T-helper 17 cell (primary cell): ENCODE results near the gene DNAJC25. TPM values are rescaled to one million over a fixed set of nuclear protein-coding genes. Genes with fewer than 3 reads are reported as not detected.
A peak's percentile ranks its signal among the peaks of the same experiment; 100 is the strongest.
"Not testable (repeated sequence)": the region's sequence is repeated elsewhere in the genome, so short reads cannot be mapped to it uniquely, and the experiment has no call there.

Experiments used
- ATAC-seq: fragments of 150-1000 bp; cut with Tn5 transposase; 2 replicates; pipeline ENCODE4 v1.10.0; 2021; ENCODE audit warnings: mild to moderate bottlenecking, moderate library complexity
- DNase-seq, 3 donors: peaks; one replicate each; pipeline versions ENCODE4 v3.0.0 to v3.0.0-alpha.2; 2020 to 2021
- H3K9me3 ChIP-seq: one replicate; pipeline ENCODE4 v1.7.0; 2013; ENCODE audit warnings: low read length, mild to moderate bottlenecking; ENCODE audit not compliant: control insufficient read depth, poor library complexity, severe bottlenecking
- H3K27ac Mint-ChIP-seq: one replicate; pipeline ENCODE4 v1.8.0; 2022; ENCODE audit warnings: mild to moderate bottlenecking, moderate library complexity, mixed read lengths
- H3K27me3 Mint-ChIP-seq: one replicate; pipeline ENCODE4 v1.8.0; 2022; ENCODE audit warnings: mixed read lengths
- H3K36me3 Mint-ChIP-seq: one replicate; pipeline ENCODE4 v1.8.0; 2022; ENCODE audit warnings: low read depth, mixed read lengths
- H3K4me1 Mint-ChIP-seq: one replicate; pipeline ENCODE4 v1.8.0; 2022; ENCODE audit warnings: mild to moderate bottlenecking, mixed read lengths
- H3K4me3 Mint-ChIP-seq: one replicate; pipeline ENCODE4 v1.8.0; 2022; ENCODE audit warnings: mild to moderate bottlenecking, moderate library complexity, mixed read lengths
- total RNA-seq, 4 donors: library from RNA in 2 of 4; stranded (reverse) in 2 of 4; gene quantifications; one replicate each; pipeline ENCODE4 v1.2.3 and lab custom pipeline; 2022 to 2026

The DNAJC25 gene
- total RNA-seq, 2 donors from 2014 or later: 3.6 to 4.4 TPM

DNA sequence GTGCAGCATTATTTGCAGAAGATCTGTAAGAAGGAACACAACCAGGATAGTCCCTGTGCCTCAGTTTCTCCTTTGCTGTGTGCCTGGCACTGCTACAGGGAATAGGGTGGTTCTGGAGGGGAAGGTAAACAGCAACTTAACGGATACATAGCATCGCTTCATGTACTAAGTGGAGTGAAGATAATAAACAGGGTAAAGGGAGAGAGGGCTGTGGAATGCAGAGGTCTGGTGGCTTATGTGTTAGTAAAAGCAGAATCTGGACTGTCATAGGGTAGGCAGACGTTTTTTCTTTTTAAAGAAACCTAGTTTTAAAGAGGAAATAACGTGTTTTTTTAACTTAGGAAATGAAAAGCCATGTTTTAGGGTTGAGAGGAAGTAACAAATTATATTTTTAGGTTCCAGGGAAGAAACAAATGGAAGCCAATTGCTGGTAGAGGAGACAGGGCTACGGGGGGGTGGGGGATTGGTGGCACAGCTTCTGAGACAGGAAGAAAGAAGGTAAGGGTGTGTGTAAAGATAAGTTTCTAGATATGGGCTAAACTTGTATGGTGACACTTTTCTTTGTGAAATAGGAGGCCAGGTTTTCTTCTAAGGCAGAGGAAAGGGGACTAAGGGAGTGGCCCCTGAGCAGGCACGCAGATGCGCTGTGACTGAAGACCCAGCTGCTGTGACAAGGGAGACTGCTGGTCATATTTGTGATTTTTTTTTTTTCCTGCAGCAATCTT, 31.6 kb downstream of the DNAJC25 start:
- Mint-ChIP-seq H3K27ac (peak overlapping the region; percentile 96), H3K27me3 (no peaks in the 10 kb centered on the region), H3K4me3 (peak overlapping the region; percentile 99), H3K4me1 (peaks cover 23% of the 10 kb centered on the region), H3K36me3 (peaks cover 4% of the 10 kb centered on the region)
- no peak for DNase-seq
- H3K9me3 ChIP-seq: no peaks in the 10 kb centered on the region
- ATAC-seq: peak; percentile 14

DNA sequence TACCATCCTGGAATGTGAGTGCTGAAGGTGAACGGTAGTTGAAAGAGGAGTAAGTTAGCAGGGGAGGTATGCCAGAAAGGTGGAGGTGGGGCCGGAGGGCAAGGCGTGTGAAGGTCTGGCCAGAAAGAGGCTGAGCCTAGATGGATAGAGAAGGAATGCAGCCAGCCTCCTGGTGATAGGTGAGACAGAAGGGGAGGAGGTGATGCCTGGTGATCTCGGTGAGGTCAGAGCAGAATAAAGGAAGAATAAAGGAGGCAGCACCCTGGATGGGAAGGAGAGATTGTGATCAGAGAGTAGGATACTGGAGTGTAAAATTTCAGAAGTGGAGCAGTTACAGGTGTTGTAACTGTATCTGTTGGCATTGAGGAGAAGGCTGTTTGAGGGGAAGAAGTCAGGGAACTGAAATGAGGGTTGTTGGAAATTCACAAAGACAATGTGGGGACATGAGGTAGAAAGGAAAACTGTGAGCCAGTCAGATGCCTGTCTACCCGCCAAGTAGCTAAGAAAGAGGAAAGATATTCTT, 32.2 kb downstream of the DNAJC25 start:
- no peak for DNase-seq
- Mint-ChIP-seq H3K4me1 (peaks cover 23% of the 10 kb centered on the region), H3K27ac (peak overlapping the region; percentile 96), H3K4me3 (peak overlapping the region; percentile 99), H3K27me3 (no peaks in the 10 kb centered on the region), H3K36me3 (peaks cover 4% of the 10 kb centered on the region)
- H3K9me3 ChIP-seq: no peaks in the 10 kb centered on the region
- ATAC-seq: no peak

DNA sequence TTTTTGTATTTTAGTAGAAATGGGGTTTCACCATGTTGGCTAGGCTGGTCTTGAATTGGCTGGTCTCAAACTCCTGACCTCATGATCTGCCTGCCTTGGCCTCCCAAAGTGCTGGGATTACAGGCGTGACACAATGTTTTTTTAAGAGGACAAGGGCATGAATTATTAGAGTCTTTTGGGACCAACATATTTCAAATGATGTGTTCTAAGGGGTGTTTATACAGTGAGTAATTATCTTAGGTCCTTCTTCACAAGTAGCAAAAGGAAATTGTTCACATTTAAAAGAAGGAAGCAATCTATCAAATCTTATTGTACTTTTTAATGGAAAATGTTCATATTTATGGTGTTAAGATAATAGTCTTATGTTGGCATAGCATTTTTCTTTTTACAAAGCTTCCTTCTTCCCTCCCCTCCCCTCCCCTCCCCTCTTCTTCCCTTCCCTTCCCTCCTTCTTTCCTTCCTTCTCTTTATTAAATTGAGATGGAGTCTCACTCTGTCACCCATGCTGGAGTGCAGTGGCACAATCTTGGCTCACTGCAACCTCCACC, 37.0 kb downstream of the DNAJC25 start:
- ATAC-seq (no peak), DNase-seq (no peak)
- peak overlapping the region; percentile 39 for H3K27ac Mint-ChIP-seq
- H3K9me3 ChIP-seq: no peaks in the 10 kb centered on the region
- H3K27me3 Mint-ChIP-seq: no peaks in the 10 kb centered on the region
- peaks cover 4% of the 10 kb centered on the region for H3K36me3 Mint-ChIP-seq
- H3K4me3 Mint-ChIP-seq: no peak overlapping the region
- H3K4me1 Mint-ChIP-seq: peaks cover 7% of the 10 kb centered on the region

DNA sequence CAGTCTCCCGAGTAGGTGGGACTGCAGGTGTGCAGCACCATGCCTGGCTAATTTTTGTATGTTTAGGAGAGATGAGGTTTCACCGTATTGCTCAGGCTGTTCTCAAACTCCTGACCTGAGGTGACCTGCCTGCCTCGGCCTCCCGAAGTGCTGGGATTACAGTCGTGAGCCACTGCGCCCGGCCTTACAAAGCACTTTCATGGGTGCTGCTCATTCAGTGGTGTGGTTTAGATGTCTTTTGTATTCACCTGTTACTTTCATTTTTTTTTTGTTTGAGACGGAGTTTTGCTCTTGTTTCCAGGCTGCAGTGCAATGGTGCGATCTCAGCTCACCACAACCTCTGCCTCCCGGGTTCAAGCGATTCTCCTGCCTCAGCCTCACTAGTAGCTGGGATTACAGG, 37.5 kb downstream of the DNAJC25 start:
- DNase-seq, H3K27me3 Mint-ChIP-seq, H3K4me3 Mint-ChIP-seq, H3K36me3 Mint-ChIP-seq, ATAC-seq, H3K9me3 ChIP-seq, H3K4me1 Mint-ChIP-seq: not testable (repeated sequence)
- H3K27ac Mint-ChIP-seq: peak overlapping the region; percentile 19

GRCh38 chr9:111674319-111674718, 43.2 kb downstream of the DNAJC25 start:
- ATAC-seq (no peak), DNase-seq (no peak)
- H3K9me3 ChIP-seq: no peaks in the 10 kb centered on the region
- peaks cover 4% of the 10 kb centered on the region for H3K4me1 Mint-ChIP-seq
- H3K4me3 Mint-ChIP-seq: no peak overlapping the region
- peaks cover 12% of the 10 kb centered on the region for H3K36me3 Mint-ChIP-seq
- no peaks in the 10 kb centered on the region for H3K27me3 Mint-ChIP-seq
- peak overlapping the region; percentile 51 for H3K27ac Mint-ChIP-seq

GRCh38 chr9:111676116-111676515, 45.0 kb downstream of the DNAJC25 start:
- Mint-ChIP-seq H3K36me3 (peaks cover 12% of the 10 kb centered on the region), H3K4me1 (peaks cover 4% of the 10 kb centered on the region), H3K27ac (no peak overlapping the region), H3K4me3 (no peak overlapping the region), H3K27me3 (no peaks in the 10 kb centered on the region)
- H3K9me3 ChIP-seq: no peaks in the 10 kb centered on the region
- DNase-seq: no peak
- no peak for ATAC-seq

GRCh38 chr9:111678293-111678692, 47.2 kb downstream of the DNAJC25 start:
- Mint-ChIP-seq H3K27ac (no peak overlapping the region), H3K36me3 (peaks cover 12% of the 10 kb centered on the region), H3K4me1 (peaks cover 4% of the 10 kb centered on the region), H3K27me3 (no peaks in the 10 kb centered on the region), H3K4me3 (no peak overlapping the region)
- DNase-seq (no peak), ATAC-seq (no peak)
- no peaks in the 10 kb centered on the region for H3K9me3 ChIP-seq

DNA sequence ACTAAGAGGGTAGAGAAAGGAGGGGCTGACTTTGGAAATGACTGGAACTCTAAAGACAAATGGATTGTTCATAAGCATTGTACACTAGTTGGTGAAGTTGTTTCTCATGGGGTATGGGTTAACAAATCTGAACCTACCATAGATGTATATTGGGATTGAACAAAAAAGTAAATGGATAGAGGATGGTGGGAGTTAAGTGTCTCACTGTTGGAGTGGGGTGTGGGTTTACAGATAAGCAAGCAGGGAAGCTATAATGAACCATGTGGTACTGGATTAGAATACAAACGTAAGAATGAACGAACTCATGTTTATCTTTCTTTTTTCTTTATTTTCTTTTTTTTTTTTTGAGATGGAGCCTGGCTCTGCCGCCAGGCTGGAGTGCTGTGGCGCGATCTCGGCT, 48.1 kb downstream of the DNAJC25 start:
- H3K36me3 Mint-ChIP-seq: peaks cover 12% of the 10 kb centered on the region
- H3K9me3 ChIP-seq: no peaks in the 10 kb centered on the region
- peaks cover 4% of the 10 kb centered on the region for H3K4me1 Mint-ChIP-seq
- no peak overlapping the region for H3K4me3 Mint-ChIP-seq
- no peak overlapping the region for H3K27ac Mint-ChIP-seq
- DNase-seq (no peak), ATAC-seq (no peak)
- no peaks in the 10 kb centered on the region for H3K27me3 Mint-ChIP-seq

DNA sequence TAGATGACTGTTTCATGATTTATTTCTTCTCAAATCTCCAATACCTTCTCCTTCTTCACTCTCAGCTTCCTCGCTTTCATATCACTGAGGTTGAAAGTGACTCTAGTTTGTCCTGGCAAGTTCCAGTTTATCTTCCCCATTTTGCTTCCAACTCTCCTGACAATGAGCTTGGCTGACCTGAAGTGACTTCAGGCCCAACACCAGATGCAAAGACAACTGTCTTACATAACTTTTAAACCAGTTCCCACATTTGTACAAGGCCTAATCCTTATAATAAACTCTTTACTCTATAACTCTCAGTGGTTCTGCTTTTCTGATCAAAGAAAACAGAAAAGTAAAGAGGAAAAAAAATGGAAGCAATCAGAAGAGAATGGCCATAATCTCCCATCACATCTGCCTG, 52.3 kb downstream of the DNAJC25 start:
- no peak for ATAC-seq
- no peak for DNase-seq
- no peaks in the 10 kb centered on the region for H3K27me3 Mint-ChIP-seq
- no peaks in the 10 kb centered on the region for H3K9me3 ChIP-seq
- peaks cover 5% of the 10 kb centered on the region for H3K36me3 Mint-ChIP-seq
- no peak overlapping the region for H3K4me3 Mint-ChIP-seq
- H3K4me1 Mint-ChIP-seq: peaks cover 2% of the 10 kb centered on the region
- H3K27ac Mint-ChIP-seq: no peak overlapping the region

DNA sequence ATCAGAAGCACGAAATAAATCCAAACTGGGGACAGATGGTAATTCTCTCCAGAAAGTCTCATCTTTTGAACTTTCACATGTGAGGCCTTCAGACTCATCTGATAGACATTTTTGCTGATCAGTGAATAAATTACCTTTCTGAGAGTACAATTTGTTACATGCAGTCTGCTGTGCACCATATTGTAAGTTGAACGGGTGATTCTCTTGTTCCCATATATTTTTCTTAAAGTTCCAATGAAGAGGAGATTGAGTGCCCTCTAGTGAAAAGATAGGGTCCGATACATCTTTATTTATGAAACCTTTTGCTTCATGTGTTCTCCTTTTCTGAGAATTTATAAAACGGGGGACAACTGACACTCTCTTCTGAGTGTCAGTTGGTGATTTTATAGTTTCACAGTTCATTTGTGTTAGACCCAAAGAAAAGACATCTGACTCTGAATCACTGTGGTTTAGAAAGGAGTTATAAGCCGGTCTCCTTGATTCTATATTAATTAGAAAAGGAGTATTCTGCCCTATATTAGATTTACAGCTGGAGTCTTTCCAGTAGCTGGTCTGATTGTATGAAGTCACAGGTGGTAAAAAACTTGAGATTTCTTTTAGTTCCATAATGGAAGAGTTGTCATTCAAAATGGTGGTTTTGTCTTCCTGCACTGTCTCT, 60.7 kb downstream of the DNAJC25 start:
- H3K4me3 Mint-ChIP-seq: no peak overlapping the region
- H3K4me1 Mint-ChIP-seq: no peaks in the 10 kb centered on the region
- DNase-seq: no peak
- H3K27me3 Mint-ChIP-seq: no peaks in the 10 kb centered on the region
- H3K9me3 ChIP-seq: no peaks in the 10 kb centered on the region
- no peak overlapping the region for H3K27ac Mint-ChIP-seq
- no peaks in the 10 kb centered on the region for H3K36me3 Mint-ChIP-seq
- no peak for ATAC-seq

GRCh38 chr9:111696796-111697195, 65.7 kb downstream of the DNAJC25 start:
- Mint-ChIP-seq H3K27me3 (no peaks in the 10 kb centered on the region), H3K36me3 (no peaks in the 10 kb centered on the region), H3K27ac (no peak overlapping the region), H3K4me1 (peaks cover 6% of the 10 kb centered on the region), H3K4me3 (no peak overlapping the region)
- H3K9me3 ChIP-seq: no peaks in the 10 kb centered on the region
- no peak for DNase-seq
- ATAC-seq: no peak

DNA sequence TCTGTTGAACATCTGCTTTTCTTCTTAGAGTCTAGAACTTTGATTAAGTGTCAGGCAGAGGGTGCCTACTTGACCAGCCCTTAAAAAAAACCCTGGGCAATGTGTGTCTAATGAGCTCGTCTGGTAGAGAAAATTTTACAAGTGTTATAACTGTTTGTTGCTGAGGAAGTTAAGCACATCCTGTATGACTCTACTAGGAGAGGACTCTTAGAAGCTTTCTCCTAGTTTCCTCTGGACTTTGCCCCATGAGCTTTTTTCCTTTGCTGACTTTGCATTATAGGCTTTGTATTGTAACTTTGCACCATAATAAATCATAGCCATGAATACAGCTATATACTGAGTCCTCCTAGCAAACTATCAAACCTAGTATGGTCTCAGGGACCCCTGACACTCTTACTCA, 69.6 kb downstream of the DNAJC25 start:
- no peaks in the 10 kb centered on the region for H3K27me3 Mint-ChIP-seq
- H3K27ac Mint-ChIP-seq: no peak overlapping the region
- ATAC-seq: no peak
- H3K4me1 Mint-ChIP-seq: peaks cover 6% of the 10 kb centered on the region
- H3K4me3 Mint-ChIP-seq: no peak overlapping the region
- no peaks in the 10 kb centered on the region for H3K9me3 ChIP-seq
- no peaks in the 10 kb centered on the region for H3K36me3 Mint-ChIP-seq
- no peak for DNase-seq
